ENCODE results near the gene SLC10A2. TPM values are rescaled to one million over a fixed set of nuclear protein-coding genes. Genes with fewer than 3 reads are reported as not detected.

The SLC10A2 gene
- total RNA-seq, 4 donors from 2014 or later, result not detected

- DNase-seq (ENCODE audit: low spot score in 2 of 2), result no peak
- no peaks in the 10 kb centered on the region for H3K36me3 ChIP-seq
- 61 to 76% methylated on average over 2 of the region's 2 CpGs for WGBS, 2 donors
- no peak overlapping the region for H3K4me3 ChIP-seq
- TF ChIP-seq POLR2A (IDR thresholded peaks at IDR 0.05) (no peak), EP300 (IDR thresholded peaks at IDR 0.05) (no peak)
- TF ChIP-seq, protein P1, sequence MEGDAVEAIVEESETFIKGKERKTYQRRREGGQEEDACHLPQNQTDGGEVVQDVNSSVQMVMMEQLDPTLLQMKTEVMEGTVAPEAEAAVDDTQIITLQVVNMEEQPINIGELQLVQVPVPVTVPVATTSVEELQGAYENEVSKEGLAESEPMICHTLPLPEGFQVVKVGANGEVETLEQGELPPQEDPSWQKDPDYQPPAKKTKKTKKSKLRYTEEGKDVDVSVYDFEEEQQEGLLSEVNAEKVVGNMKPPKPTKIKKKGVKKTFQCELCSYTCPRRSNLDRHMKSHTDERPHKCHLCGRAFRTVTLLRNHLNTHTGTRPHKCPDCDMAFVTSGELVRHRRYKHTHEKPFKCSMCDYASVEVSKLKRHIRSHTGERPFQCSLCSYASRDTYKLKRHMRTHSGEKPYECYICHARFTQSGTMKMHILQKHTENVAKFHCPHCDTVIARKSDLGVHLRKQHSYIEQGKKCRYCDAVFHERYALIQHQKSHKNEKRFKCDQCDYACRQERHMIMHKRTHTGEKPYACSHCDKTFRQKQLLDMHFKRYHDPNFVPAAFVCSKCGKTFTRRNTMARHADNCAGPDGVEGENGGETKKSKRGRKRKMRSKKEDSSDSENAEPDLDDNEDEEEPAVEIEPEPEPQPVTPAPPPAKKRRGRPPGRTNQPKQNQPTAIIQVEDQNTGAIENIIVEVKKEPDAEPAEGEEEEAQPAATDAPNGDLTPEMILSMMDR (IDR thresholded peaks at IDR 0.05), result no peak
- no peaks in the 10 kb centered on the region for H3K27me3 ChIP-seq
- H3K27ac ChIP-seq, result no peak overlapping the region
- H3K9me3 ChIP-seq, result peaks cover 0 to 23% (median 0%) of the 10 kb centered on the region in 4 donors
- H3K4me1 ChIP-seq, result no peaks in the 10 kb centered on the region
Observed at GRCh38 chr13:103055166-103055565, 11.1 kb downstream of the SLC10A2 start.

DNA sequence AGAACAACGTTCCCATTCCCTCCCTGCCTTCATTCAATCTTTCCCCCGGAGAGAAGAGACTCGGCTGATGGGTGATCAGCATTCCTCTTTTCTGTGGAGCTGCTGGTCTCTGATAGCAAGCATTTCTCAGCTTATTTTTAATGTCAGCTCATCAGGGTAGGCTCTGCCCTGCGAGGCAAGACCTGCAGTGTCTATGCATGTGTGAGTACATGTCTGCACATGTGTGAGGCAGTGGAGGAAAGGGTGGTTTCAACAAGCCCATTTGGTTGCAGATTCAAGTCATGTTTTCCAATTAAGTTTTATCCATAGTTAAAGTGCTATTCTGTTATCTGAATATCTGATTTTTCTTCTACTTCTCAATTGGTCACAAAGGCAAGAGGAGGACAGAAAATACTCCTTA lies 19.5 kb downstream of the SLC10A2 start:
- Histone ChIP-seq H3K36me3 (no peaks in the 10 kb centered on the region), H3K4me3 (no peak overlapping the region), H3K27me3 (no peaks in the 10 kb centered on the region), H3K4me1 (no peaks in the 10 kb centered on the region), H3K27ac (no peak overlapping the region), H3K9me3 (no peaks in the 10 kb centered on the region)
- DNase-seq (ENCODE audit: low spot score in 2 of 2), result no peak
- 80 to 87% methylated on average over 4 of the region's 4 CpGs for WGBS, 2 donors
- TF ChIP-seq, protein P1 (IDR thresholded peaks at IDR 0.05), result no peak
- TF ChIP-seq EP300 (IDR thresholded peaks at IDR 0.05) (no peak), POLR2A (IDR thresholded peaks at IDR 0.05) (no peak)

DNA sequence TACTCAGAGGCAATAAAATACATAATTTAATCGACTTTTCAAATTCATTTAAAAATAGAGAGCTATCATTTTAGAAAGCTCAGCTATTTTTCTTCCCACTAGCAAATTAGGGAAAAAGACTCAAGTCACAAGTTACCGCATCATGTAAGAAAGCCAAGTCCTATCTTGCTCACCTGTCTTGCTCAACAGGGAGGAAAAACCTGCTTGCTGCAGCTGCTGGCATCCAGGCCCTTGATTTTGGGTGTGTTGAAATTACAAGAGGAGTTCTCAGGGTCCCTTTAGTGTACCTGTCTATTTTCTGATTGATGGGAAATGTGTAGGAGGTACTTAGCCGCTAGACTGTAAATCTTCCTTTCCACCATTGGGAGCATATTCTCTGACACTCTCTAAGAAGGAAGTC lies 22.2 kb downstream of the SLC10A2 start:
- H3K4me3 ChIP-seq, result no peak overlapping the region
- no peak for DNase-seq (ENCODE audit: low spot score in 2 of 2)
- no peak overlapping the region for H3K27ac ChIP-seq
- no peaks in the 10 kb centered on the region for H3K27me3 ChIP-seq
- H3K36me3 ChIP-seq, result no peaks in the 10 kb centered on the region
- H3K4me1 ChIP-seq, result no peaks in the 10 kb centered on the region
- H3K9me3 ChIP-seq, result no peaks in the 10 kb centered on the region
- TF ChIP-seq, protein P1 (IDR thresholded peaks at IDR 0.05), result no peak
- TF ChIP-seq POLR2A (IDR thresholded peaks at IDR 0.05) (no peak), EP300 (IDR thresholded peaks at IDR 0.05) (no peak)
- WGBS, 2 donors, result 90 to 92% methylated on average over 3 of the region's 3 CpGs

GRCh38 chr13:103040006-103040405 lies 26.2 kb downstream of the SLC10A2 start:
- Histone ChIP-seq H3K9me3 (no peaks in the 10 kb centered on the region), H3K4me1 (no peaks in the 10 kb centered on the region), H3K4me3 (no peak overlapping the region), H3K27me3 (no peaks in the 10 kb centered on the region), H3K36me3 (no peaks in the 10 kb centered on the region), H3K27ac (no peak overlapping the region)
- TF ChIP-seq, protein P1 (IDR thresholded peaks at IDR 0.05), result no peak
- TF ChIP-seq EP300 (IDR thresholded peaks at IDR 0.05) (no peak), POLR2A (IDR thresholded peaks at IDR 0.05) (no peak)
- DNase-seq (ENCODE audit: low spot score in 2 of 2), result no peak
- WGBS, 2 donors, result 39 to 62% methylated on average over 1 of the region's 1 CpG

GRCh38 chr13:103039183-103039582 lies 27.0 kb downstream of the SLC10A2 start:
- H3K4me1 ChIP-seq, result no peaks in the 10 kb centered on the region
- 64 to 72% methylated on average over 2 of the region's 2 CpGs for WGBS, 2 donors
- H3K4me3 ChIP-seq, result no peak overlapping the region
- H3K36me3 ChIP-seq, result no peaks in the 10 kb centered on the region
- TF ChIP-seq, protein P1 (IDR thresholded peaks at IDR 0.05), result no peak
- TF ChIP-seq POLR2A (IDR thresholded peaks at IDR 0.05) (no peak), EP300 (IDR thresholded peaks at IDR 0.05) (no peak)
- H3K9me3 ChIP-seq, result no peaks in the 10 kb centered on the region
- H3K27ac ChIP-seq, result no peak overlapping the region
- no peak for DNase-seq (ENCODE audit: low spot score in 2 of 2)
- H3K27me3 ChIP-seq, result no peaks in the 10 kb centered on the region

Data from tibial nerve (tissue), 4 donors.